ENCODE measurements around the gene TMEM187. TPM values are rescaled to one million over a fixed set of nuclear protein-coding genes. Genes with fewer than 3 reads are reported as not detected.
A peak's percentile ranks its signal among the peaks of the same experiment; 100 is the strongest.

TMEM187 gene
- total and polyA plus RNA-seq, 2 donors (not counting 1 experiment from before 2014, with no cell fraction given) = 5.5 to 6.4 TPM

GRCh38 chrX:153948847-153949805 lies 23.4 kb upstream of the TMEM187 start:
- no peak overlapping the region for H3K9ac ChIP-seq (ENCODE audit: low read length)
- no peak overlapping the region for H3K4me2 ChIP-seq (replicated peaks; ENCODE audit: low read depth, low read length, poor library complexity, severe bottlenecking)
- H3K79me2 ChIP-seq (ENCODE audit: control insufficient read depth, insufficient read depth, low read length) = peaks cover 5% of the 10 kb centered on the region
- CTCF ChIA-PET = interaction anchor here (1.0 to 15.4 kb wide), 6 partner anchors 13 to 262 kb away, joined by 3 to 325 read pairs (median 20); partner anchors contain the start of genes ARHGAP4, NAA10 and PLXNB3
- no peak overlapping the region for H3K4me3 Mint-ChIP-seq
- H3K9me3 ChIP-seq (ENCODE audit: control extremely low read depth in 1 of 3, control insufficient read depth in 2 of 3, insufficient read depth in 1 of 3, low read length in 2 of 3) = no peaks in the 10 kb centered on the region
- ATAC-seq (ENCODE audit: low read depth) (no peak), DNase-seq (no peak)
- 46% methylated on average over 13 of the region's 30 CpGs for WGBS (ENCODE audit: insufficient coverage)
- intact Hi-C loops (cut with micrococcal nuclease) = no loop called here
- peaks cover 4 to 26% of the 10 kb centered on the region in 2 donors for H3K4me1 ChIP-seq (ENCODE audit: control insufficient read depth in 2 of 2, insufficient read depth in 2 of 2, low read length in 2 of 2)
- TF ChIP-seq EZH2 (IDR thresholded peaks at IDR 0.05; ENCODE audit: borderline replicate concordance, insufficient read depth, low read depth, low read length, poor library complexity, severe bottlenecking) (no peak), CTCF (IDR thresholded peaks at IDR 0.05) (no peak)
- no peak overlapping the region for H3K4me3 ChIP-seq (ENCODE audit: control extremely low read depth in 1 of 5, extremely low read depth in 1 of 5, insufficient read depth in 1 of 5, low read depth in 2 of 5, low read length in 4 of 5)
- H3K27me3 ChIP-seq (replicated peaks in 1 of 4; ENCODE audit: control extremely low read depth in 1 of 4, control insufficient read depth in 3 of 4, insufficient read depth in 4 of 4, low read length in 3 of 4) = no peaks in the 10 kb centered on the region
- H3K9me3 Mint-ChIP-seq (ENCODE audit: insufficient read depth) = no peaks in the 10 kb centered on the region
- no peaks in the 10 kb centered on the region for H4K20me1 ChIP-seq (ENCODE audit: control insufficient read depth, insufficient read depth, low read length, poor library complexity, severe bottlenecking)
- H3K27ac Mint-ChIP-seq = peak overlapping the region; percentile 15
- H3K27me3 Mint-ChIP-seq = no peaks in the 10 kb centered on the region
- POLR2A ChIA-PET = interaction anchor here (0.6 to 5.8 kb wide), 2 partner anchors 10 to 23 kb away, joined by 4 to 58 read pairs; partner anchors contain the start of gene ARHGAP4
- peaks cover 13% of the 10 kb centered on the region for H3K4me1 Mint-ChIP-seq
- no peak overlapping the region for H3K27ac ChIP-seq (ENCODE audit: low read length in 2 of 2)
- no peak overlapping the region for H2AFZ ChIP-seq (ENCODE audit: insufficient read depth, low read depth, low read length, poor library complexity, severe bottlenecking)
- H3K36me3 ChIP-seq (replicated peaks in 1 of 2; ENCODE audit: control extremely low read depth in 1 of 2, control insufficient read depth in 1 of 2, extremely low read depth in 1 of 2, insufficient read depth in 2 of 2, low read length in 1 of 2) = peaks cover 0 to 47% of the 10 kb centered on the region in 2 experiments
